GM20000 (cell line): ENCODE data around the gene CRTC3.

ENCODE experiments used
- DNase-seq: peaks from one replicate; pipeline ENCODE4 v3.0.0; 2012; ENCODE audit warnings: low spot score
- CTCF ChIP-seq: IDR thresholded peaks from 2 replicates; pipeline ENCODE4 v1.5.1; 2012; ENCODE audit warnings: mild to moderate bottlenecking, control low read depth; ENCODE audit errors: extremely low read depth, missing control alignments

CRTC3 gene

GRCh38 chr15:90617668-90618097 lies 88.0 kb downstream of the CRTC3 start:
- TF ChIP-seq CTCF, result no peak
- no peak for DNase-seq

- DNase-seq, result no peak
- no peak for TF ChIP-seq CTCF
These were observed 88.8 kb downstream of the CRTC3 start for GRCh38 chr15:90618330-90619125.

- DNase-seq, result no peak
- no peak for TF ChIP-seq CTCF
These were observed 89.7 kb downstream of the CRTC3 start for GRCh38 chr15:90619468-90619867.

- no peak for DNase-seq
- no peak for TF ChIP-seq CTCF
These were observed 90.2 kb downstream of the CRTC3 start for GRCh38 chr15:90619939-90620338.

- no peak for TF ChIP-seq CTCF
- DNase-seq, result peak; percentile 83
These were observed 90.8 kb downstream of the CRTC3 start for GRCh38 chr15:90620379-90621067.

- no peak for TF ChIP-seq CTCF
- no peak for DNase-seq
These were observed 94.1 kb downstream of the CRTC3 start for GRCh38 chr15:90623854-90624253.

- TF ChIP-seq CTCF, result no peak
- DNase-seq, result no peak
These were observed 94.7 kb downstream of the CRTC3 start for GRCh38 chr15:90624278-90624981.
